Endometrial microvascular endothelial cells (primary cell): ENCODE data around the gene DYDC2. TPM values are rescaled to one million over a fixed set of nuclear protein-coding genes. Genes with fewer than 3 reads are reported as not detected.

Experiments
- in situ Hi-C: cut with HindIII; loops from 2 replicates; pipeline ENCODE4 v1.10.0; 2017; ENCODE audit warnings: low sequenced_read_pairs, low pct_unique_long_range_greater_than_20kb; ENCODE audit errors: inconsistent ontology term
- total RNA-seq: library from RNA; depleted of rRNA; stranded (reverse); fragments of >200 nt; gene quantifications from one replicate; pipeline ENCODE4 v1.2.3, GENCODE V29; 2015; ENCODE audit errors: inconsistent ontology term

Gene DYDC2, protein sequence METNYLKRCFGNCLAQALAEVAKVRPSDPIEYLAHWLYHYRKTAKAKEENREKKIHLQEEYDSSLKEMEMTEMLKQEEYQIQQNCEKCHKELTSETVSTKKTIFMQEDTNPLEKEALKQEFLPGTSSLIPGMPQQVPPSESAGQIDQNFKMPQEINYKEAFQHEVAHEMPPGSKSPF
- not detected for total RNA-seq

DNA sequence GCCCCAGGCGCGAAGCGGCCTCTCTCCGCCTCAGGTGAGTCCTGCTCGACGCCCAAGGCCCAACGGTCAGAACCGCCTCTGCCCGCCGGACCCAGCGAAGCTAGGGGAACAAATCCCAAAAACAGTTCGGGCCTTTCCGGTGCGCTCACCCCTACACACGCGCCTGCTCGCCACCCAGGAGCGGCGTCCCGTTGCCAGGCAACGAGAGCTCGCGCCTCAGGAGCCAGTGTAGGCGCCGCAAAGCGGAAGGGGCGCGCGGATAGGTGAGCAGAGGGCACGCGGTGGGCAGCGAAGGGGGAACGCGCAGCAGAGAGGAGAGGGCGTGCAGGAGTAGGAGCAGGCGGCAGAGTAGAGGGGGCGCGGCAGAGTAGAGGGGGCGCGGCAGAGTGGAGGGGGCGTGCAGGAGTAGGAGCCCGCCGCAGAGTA lies at the start of gene DYDC2, which contains the start of gene DYDC1:
Gene DYDC2 (plus strand): TSS at position 219 of the 426 bp plus-strand sequence. CDS start 5,663 bp downstream, outside the sequence.
Gene DYDC1 (minus strand): TSS at position 193 of the 426 bp plus-strand sequence. CDS start 4,154 bp downstream, outside the sequence.
- in situ Hi-C loops, result no loop called here

DNA sequence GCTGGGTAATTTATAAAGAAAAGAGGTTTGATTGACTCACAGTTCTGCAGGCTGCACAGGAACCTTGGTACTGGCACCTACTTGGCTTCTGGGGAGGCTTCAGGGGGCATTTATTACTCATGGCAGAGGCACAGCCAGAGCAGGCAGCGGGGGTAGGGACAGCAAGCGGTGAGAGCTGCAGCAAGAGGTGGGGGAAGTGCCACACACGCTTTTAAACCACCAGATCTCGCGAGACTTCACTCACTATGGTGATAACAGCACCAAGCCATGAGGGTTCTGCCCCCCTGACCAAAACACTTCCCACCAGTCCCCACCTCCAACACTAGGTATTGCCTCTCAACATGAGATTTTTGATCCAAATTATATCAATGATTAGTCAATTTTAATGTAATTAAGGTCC lies 43.1 kb upstream of the DYDC2 start:
- in situ Hi-C loops, result no loop called here

DNA sequence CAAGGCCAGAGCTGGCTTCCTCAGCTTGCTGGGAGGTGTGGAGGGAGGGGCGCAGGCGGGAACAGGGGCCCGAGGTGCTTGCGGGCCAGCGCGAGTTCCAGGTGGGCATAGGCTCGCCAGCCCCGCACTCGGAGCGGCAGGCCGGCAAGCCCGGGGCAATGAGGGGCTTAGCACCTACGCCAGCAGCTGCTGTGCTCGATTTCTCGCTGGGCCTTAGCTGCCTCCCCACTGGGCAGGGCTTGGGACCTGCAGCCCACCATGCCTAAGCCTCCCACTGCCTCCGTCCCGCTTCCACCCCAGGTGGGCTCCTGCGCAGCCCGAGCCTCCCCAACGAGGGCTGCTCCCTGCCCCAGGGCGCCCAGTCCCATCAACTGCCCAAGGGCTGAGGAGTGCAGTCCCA lies 41.2 kb upstream of the DYDC2 start:
- in situ Hi-C loops, result no loop called here

DNA sequence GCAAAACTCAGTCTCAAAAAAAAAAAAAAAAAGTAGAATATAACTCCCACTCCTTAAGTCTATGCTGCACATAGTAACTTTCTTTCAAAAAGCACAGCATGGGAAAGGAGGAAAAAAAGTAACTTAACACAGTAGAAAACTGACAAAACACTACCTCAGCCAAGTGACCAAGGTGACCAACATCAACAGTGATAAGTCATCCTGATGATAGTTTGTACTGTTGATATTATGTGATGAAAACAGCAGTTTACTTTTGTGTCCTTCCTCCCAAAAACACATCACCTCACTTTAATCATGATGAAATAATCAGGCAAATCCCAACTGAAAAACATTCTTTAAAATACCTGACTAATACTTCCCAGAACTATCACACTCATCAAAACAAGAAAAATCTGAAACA lies 37.8 kb upstream of the DYDC2 start:
- in situ Hi-C loops, result no loop called here

DNA sequence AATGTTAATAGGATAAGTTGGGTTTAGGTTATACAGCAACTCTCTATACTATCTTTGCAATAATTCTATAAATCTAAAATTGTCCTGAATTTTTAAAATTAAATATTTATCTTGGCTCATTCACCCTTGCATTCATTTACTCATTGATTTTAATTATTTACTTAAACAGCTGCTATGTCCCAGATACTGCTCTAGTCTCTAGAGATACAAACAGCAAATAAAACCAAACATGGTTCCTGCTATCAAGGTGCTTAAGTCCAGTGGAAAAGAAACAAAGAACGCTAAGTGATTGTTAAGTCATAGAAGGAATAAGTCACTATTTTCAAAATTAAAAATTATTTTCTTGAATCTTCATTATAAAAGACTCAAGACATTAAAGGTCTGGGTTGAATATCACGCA lies 37.3 kb upstream of the DYDC2 start:
- in situ Hi-C loops, result no loop called here

DNA sequence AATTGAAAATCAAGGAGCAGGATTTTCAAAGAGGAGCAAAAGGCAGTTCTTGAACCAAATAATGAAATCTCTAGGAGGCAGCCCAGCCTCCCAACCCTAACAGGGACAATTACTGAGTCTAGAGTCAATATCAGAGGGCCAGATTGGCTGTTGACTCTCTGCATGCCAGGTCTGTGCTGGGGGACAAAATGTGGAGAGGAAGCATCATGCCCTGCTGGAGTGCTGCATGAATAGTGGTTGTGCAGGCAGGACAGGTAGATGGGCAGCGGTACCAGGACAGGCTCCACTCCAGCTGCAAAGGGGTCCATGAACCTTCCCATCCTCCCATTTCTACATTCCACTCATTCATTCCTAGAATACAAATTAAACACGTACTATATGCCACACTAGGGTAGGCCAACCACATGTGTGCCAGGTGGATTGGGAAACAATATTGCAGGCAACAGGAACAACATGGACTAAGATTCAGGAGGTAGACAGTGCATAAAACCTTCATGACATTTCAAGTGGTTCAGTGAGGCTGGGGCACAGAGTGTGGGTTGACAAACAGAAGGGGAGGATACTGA lies 36.8 kb upstream of the DYDC2 start:
- in situ Hi-C loops, result no loop called here

DNA sequence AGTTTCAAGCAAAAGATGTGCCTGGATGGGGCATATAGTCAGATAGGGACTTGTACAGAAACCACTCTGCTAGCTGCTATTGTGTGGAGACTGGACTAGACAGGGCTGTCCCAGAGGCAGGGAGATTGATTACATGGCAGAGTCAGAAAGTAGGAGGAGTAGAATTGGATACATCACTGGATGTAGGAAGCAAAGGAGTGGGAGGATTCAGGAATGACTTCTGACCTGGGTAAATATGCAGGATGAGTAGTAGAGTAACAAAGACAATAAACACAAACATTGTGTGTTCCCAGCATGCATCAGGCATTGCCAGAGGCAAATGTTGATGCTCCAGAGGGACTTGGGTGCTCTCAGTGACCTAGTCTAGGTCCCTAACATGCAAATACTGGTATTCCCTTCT lies 36.2 kb upstream of the DYDC2 start:
- in situ Hi-C loops, result no loop called here

DNA sequence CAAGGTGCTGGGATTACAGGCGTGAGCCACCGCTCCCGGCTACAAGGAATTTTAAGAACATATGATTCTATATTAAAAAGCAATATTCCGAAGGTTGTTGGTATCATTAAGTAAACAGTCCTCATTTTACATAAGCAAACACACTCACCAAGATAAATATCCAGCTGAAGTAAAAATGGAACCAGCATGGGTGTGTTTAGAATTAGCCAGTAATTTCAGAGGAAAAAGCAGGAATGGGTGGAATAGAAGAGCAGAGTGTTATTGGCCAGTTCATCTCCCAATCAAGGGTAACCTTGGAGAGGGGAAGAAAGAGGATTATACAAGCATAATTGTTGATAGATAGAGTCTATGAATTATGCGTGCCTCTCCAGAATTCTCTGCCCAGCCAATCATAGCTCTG lies 35.4 kb upstream of the DYDC2 start:
- in situ Hi-C loops, result no loop called here

DNA sequence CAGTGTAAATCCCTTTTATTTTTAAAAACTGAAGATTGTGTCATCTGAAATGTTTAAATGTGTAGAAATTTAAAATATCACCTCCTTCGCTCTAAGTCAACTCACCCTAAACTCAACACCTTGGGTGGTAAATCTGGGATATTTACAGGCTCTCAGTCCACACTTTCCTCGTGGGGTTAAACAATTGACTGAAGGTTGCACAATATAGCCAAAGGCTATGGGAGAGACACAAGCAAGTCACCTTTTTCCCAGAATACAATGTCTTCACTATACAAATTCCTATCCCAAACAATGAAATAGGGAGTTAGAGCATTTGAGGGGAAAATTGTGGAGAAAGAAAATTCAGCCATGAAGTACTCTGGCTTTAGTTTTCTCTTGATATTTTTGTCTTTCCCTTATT lies 34.4 kb upstream of the DYDC2 start:
- in situ Hi-C loops, result no loop called here

DNA sequence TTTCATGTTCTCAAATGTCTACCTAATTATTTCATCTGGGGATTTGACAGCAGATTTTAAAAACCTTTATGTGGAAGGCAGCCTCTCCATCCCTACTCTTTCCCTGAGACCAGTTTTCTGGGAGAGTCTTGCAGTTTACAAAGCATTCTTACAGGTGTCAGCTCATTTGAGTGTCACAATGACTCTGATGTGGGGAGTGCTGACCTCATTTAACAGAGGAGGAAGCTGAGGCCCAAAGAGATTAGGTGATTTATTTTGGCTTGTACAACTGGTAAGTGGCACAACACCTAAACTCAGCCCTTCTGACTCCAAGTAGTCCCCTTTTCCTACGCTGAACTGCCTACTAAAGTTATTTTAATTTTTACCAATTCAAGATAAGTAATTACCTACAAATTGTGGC lies 33.9 kb upstream of the DYDC2 start:
- in situ Hi-C loops, result no loop called here

DNA sequence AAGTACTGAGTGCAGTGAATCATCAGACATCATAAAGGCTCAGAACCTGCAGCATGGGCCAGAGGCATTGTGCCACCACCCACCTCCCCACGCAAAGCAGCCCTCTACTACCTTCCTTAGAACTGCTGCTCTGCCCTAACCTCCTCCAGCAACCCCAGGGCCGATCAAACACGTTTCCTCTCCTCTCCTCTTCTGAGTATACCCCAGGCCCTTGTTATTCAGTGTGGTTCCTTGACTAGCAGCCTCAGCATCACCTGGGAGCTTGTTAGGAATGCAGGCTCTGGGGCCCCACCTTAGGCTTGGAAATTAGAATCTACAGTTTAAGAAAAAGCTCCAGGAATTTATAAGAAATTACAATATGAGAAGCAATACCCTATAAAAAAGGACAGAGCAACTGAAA lies 33.3 kb upstream of the DYDC2 start:
- in situ Hi-C loops, result no loop called here

DNA sequence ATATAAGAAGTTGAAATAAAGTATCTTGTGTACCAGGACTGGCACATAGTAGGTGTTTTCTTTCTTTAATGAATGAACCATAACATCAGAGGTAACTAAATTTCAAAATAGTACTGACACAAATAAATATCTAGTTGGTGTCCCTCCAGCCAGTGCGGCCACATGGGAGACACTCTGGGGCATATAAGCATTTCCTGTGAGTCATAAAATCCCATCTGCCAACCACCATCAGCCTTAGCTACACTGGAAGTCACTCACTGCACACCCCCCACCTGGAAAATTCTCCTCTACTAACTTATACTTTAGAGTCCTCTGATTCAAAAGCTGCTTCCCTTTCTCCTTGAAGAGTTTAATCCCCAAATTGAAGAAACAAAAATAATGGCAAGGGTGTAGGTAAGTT lies 32.5 kb upstream of the DYDC2 start:
- in situ Hi-C loops, result no loop called here

DNA sequence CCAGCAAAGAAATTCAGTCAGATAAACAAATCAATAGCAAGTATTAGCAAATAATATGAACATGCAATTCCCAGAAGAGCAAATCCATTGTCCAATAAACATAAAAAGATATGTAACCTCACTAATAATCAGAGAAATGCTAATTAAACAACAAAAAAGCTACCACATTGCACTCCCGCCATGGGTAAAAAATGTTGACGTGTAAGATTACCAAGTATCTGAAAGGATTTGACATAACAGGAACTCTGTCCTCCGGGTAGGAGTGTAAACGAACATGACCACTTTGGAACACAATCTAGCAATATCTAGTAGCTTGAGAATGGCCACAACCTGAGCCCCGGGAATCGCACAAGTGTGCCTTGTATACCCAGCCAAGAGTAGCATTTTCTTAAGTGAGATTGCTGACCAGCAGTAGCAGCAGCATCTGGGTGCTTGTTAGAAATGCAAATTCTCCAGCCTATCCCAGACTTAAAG lies 31.7 kb upstream of the DYDC2 start:
- in situ Hi-C loops, result no loop called here

DNA sequence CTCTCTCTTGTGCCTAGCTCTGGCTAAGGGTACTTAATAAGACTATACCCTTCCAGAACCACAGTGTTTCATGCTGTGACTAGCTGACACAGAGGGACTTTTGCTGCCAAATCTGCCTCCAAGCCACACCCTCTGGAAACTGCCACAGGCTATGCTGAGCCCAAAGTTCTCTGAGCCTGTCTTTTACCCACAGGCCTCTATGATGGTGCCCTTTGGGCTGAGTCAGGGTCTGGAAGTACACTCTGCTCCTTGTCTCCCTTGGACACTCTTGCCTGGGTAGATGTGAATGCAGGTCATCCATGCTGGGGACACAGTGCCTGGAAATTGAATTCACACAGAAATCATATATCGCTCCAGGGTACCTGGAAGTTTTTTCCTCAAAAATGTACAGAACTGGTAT lies 22.6 kb upstream of the DYDC2 start:
- in situ Hi-C loops, result no loop called here

DNA sequence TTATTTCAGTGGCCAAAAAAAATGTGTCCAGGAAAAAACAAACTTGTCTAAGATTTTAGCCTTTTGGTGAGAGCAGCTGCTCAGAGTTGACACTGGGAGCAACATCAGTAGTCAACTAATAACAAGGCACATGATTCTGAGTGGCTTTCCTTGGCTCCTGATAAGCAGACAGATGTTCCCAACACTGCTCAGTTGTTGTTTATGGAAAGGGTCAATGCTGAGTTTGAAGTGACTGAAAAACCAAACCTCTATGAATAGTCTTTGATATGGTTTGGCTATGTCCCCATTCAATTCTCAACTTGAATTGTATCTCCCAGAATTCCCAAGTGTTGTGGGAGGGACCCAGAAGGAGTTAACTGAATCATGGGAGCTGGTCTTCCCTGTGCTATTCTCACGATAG lies 12.3 kb upstream of the DYDC2 start:
- in situ Hi-C loops, result no loop called here

DNA sequence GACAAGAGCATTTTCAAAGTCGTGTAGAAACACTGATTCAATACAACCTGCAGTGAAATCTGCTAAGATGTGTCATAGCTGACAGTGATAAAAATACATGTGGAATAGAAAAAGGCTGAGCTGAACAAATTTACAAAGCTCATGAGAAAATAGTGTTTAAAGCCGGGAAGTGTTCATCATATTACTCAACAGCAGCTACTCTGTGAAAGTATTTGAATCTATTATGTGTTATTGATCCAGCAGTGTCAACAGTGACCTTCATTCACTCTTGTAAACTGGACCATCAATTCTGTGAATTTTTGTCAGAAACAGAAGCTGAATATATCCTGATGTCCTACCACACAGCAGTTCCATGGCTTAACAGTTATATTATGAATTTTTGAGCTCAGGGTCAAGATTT lies 11.7 kb upstream of the DYDC2 start:
- in situ Hi-C loops, result no loop called here

DNA sequence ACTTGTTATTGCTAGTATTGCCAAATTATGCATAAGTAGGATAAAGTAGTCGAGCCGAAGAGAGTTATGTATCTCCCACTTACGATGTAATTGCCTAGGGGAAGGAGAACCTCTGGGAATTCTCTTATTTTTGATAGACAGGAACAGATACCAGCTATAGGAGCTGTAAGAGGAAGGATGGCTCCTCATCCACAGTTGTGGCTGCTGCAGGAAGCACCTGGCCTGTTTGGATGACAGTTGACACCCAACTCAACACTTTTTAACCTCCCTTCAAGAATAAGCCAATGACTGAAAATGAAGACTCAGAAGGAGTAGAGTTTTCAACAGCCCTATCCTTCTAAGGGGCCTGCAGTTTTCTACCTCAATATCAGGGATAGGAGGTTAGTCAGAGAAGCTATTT lies 6.3 kb upstream of the DYDC2 start:
- in situ Hi-C loops, result no loop called here

DNA sequence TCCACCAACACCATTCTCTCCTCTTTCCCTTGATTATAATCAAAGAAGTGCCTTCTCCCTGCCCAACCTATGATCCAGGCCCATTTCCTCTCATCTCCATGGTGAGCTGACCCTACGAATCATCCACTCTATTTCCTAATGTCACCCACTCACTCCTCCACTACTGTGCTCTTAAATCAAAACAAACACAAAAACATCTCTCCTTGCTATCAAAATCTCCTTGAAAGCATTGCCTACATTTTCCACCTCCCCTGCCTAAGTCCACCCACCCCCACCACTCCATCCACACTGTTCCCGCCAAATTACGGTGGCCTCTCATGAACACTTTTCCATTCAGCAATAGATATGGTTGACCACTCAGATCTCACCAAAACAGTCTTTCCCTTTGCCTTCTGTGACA lies 5.4 kb upstream of the DYDC2 start:
- in situ Hi-C loops, result no loop called here

DNA sequence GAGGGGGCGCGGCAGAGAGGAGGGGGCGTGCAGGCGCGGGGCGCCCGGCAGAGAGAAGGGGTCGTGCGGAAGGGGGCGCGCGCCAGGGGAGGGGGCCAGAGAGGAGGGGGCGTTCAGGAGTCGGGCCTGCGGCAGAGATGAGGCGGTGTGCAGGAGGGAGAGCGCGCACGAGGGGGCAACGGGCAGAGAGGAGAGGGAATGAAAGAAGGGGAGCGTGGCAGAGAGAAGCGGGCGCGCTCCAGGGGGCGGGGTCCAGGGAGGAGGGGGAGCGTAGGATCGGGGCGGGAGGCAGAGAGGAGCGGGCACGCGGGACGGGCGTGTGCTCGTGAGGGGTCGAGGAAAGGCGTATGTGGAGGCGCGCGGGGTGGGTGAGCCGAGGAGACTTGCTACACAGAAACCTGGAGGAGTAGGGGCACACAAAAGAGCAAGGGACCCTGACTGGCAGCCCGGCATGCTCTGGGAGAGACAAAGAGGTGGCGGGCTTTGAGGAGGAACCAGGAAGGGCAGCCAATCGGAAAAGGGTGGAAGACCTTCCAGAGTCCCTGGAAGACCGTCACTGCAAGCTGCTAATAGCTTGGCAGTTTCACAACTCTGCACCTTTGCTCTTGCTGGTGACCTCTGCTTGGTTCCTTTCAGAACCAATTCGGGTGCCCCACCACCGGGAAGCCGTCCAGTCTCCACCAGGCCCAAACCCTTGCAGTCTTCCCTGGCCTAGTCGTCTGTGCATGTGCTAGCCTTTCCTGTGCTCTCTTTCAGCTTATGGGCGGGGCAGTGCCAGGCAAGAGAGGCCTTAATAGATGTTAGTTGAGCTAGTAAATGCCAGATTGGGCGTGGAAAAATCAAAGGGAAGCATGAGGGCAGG lies 639 bp downstream of the DYDC2 start:
- in situ Hi-C loops, result no loop called here

DNA sequence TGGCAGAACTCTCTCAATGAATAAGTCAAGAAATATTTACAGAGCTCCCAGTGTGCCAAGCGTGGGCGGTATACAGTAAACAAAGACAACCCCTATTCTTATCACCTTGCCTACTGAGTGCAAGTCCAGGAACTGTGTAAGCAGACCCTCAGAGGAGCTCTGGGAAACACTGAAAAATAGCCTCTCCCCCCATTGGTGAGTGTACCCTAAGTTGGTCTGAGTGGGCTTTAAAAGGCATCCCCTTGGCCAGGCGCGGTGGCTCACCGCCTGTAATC lies 1.2 kb downstream of the DYDC2 start:
- in situ Hi-C loops, result no loop called here
